NCI-H2196 (cell line): ENCODE data around the gene ADAMTS15.

Experiments
- DNase-seq: peaks from one replicate; lab custom pipeline; 2025; ENCODE audit not compliant: unreplicated experiment; lab: John Stamatoyannopoulos, UW

Gene ADAMTS15

GRCh38 chr11:130457623-130458409 lies 9.4 kb downstream of the ADAMTS15 start:
- no peak for DNase-seq

DNA sequence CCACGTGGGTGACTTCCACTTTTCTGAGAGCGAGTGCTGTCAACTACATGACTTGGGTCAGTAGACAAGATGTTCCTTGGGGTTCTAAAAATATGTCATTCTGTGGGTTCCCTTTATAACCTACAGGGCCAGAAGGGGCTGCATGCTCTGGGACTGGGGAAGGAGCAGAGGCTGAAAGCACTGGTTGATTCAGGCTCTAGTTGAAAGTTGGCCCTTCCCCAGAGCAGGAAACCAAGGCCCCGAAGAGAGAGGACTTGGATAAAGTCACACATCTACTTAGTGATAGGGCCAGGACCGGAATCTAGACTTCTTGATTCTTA lies 9.9 kb downstream of the ADAMTS15 start:
- DNase-seq, result no peak

DNA sequence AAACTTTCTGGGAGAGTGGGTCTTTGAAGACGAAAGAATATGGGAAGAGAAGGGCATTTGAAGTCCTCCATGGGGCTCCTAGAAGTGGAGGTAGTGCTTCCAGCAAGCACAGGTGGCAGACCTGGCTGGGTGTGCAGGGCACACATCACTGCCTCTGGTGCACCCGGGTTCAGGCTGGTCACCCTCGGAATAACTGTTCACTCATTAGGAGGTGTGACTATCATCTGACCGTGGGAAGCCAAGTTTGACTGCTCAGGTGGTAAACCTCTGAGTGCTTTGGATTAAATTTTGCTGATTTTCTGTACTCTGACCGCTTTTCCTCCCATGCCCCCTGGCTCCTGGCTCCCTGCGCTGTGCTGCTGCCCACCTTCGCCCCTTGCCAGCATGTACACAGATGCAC lies 11.1 kb downstream of the ADAMTS15 start:
- DNase-seq, result no peak

GRCh38 chr11:130462101-130462885 lies 13.8 kb downstream of the ADAMTS15 start:
- DNase-seq, result no peak

DNA sequence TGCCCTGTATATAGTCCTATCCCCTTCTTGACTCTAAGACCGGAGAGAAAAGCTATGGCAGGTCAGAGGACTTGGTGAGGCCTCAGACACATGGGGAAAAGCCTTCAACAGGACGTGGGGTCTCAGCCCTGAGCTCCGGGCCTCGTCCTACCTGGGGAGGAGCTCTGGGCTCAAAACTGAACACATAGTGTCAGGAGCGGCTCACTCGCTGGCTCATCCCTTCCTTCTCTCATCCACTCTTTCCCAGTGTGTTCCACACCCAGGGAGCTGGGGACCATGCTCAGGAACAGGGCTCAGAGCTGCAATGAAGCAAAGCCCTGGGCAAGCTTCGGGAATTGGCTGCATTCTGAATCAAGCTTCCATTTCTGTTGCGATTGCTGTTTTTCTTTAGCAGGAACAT lies 14.5 kb downstream of the ADAMTS15 start:
- DNase-seq, result no peak

DNA sequence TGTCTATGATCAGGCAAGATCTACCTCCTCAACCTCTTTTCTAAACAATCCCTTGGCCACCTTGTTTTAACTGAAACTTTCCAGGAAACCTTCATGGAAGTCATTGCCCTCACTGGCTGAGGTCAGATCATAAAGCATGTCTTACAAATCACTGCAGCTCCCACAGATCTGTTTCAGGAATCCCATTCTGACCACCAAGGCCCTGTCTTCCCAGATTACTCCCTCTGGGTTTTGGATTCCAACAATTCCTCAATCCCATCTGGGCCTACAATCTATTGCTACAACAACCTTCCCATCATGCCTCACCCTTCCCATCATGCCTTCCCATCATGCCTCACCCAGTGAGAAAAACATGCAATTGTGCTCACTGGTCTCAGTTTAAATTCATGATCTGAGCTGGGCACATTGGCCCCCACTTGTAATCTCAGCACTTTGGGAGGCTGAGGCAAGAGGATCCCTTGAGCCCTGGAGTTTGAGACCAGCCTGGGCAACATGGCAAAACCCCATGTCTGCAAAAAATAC lies 15.9 kb downstream of the ADAMTS15 start:
- DNase-seq, result no peak

GRCh38 chr11:130465263-130465662 lies 16.8 kb downstream of the ADAMTS15 start:
- no peak for DNase-seq

- no peak for DNase-seq
Observed at GRCh38 chr11:130467116-130467900, 18.9 kb downstream of the ADAMTS15 start.

- DNase-seq, result no peak
Observed at GRCh38 chr11:130469181-130469580, 20.7 kb downstream of the ADAMTS15 start.

GRCh38 chr11:130470832-130471706 lies 22.6 kb downstream of the ADAMTS15 start:
- DNase-seq, result no peak

DNA sequence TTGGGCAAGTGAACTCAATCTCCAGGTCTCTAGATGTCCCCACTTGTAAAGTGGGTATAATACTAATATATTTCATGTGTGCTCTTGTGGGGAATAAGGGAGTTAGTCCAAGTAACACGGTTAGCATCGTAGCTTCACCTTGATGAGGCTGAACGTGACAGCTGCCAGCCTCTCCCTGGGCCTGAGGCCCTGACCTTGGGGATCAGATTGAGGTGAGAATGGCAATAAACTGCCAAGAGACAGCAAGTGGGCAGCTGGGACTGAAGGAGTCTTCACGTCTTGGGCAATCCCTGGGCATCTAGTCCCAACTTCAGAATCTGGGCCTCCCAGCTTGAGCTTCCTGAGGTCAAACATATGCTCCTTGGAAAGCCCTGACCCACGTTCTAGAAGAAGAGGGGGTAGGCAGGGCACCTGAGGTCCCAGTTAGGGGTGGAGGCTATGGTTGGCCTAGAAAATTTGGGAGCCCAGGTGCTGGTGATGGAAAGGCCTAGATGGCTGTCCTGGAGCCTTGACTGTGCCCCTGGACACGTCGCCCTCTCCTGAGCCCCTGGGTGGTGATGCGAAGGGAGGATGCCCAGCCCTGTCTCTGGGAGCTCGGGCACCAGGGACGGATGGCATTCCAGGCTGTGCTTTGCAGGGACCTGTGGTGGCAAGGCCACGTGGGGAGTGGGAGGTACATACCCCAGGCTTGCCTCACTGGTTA lies 23.4 kb downstream of the ADAMTS15 start:
- DNase-seq, result no peak

- DNase-seq, result no peak
Observed at GRCh38 chr11:130472434-130472961, 24.1 kb downstream of the ADAMTS15 start.

DNA sequence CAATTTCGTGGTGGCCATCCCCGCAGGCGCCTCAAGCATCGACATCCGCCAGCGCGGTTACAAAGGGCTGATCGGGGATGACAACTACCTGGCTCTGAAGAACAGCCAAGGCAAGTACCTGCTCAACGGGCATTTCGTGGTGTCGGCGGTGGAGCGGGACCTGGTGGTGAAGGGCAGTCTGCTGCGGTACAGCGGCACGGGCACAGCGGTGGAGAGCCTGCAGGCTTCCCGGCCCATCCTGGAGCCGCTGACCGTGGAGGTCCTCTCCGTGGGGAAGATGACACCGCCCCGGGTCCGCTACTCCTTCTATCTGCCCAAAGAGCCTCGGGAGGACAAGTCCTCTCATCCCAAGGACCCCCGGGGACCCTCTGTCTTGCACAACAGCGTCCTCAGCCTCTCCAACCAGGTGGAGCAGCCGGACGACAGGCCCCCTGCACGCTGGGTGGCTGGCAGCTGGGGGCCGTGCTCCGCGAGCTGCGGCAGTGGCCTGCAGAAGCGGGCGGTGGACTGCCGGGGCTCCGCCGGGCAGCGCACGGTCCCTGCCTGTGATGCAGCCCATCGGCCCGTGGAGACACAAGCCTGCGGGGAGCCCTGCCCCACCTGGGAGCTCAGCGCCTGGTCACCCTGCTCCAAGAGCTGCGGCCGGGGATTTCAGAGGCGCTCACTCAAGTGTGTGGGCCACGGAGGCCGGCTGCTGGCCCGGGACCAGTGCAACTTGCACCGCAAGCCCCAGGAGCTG lies 24.8 kb downstream of the ADAMTS15 start:
- no peak for DNase-seq

DNA sequence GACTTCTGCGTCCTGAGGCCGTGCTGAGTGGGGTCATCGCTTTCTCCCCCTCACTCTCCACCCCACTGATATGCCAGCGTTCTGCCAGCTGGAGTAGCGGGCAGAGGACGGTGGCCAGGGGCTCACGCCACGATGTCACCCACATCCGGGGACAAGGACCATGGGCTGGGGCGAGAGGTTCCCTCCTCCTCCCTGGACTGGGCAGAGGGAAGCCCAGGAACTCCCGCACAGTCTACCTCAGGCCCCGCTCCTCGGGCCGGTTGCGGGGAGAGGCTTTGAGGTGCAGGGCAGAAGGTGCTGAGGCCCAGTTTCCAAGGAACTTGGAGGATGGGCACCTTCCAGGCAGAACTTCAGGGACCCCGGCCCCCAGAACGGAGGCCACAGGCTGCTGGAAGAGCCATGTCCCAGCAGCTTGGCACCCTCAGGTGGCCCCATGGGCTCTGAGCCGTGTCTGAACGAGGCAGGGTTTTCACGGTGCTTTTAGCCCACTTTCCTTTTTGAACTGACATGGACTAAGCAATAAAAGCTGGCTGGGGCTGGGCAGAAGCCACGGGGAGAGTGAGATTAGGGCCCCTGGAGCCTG lies 25.4 kb downstream of the ADAMTS15 start:
- no peak for DNase-seq

DNA sequence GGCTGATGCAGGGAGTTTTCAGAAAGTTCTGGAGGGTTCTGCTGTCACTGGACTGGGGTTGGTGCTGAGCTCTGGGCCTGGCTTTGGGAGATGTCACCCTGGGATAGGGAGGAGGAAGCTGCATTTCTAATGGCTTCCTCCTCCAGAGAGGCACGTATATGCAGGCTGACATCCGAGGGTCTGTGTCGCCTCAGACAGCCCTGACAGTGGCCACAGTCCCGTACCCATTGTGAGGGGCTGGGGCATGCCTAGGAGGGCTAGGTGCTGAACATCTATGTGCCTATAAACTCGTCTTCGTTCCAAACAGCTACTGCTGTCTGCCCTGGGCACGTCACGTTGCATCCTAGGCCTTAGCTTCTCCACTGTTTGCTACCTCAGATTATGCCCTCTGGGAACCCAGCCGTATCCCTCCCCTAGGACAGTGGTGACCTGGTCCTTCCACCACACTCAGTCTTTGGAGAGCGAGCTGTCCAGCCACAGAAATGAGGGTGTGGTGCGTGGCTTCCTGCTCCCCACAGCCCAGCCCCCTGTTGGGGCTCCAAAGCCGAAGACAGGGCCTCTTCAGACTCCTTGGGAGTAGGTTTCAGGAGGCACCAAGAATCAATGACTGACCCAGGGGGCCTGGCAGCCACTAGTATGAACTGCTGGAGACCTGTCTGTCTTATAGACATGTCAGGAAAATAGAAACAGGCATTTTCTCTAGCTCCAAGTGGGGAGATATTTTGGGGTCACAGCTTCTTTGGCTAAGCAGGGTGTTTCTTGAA lies 26.4 kb downstream of the ADAMTS15 start:
- no peak for DNase-seq

GRCh38 chr11:130475426-130476053 lies 27.1 kb downstream of the ADAMTS15 start:
- no peak for DNase-seq

- DNase-seq, result no peak
Observed at GRCh38 chr11:130476200-130476921, 27.9 kb downstream of the ADAMTS15 start.
